GM13976 (cell line): Measurements from ENCODE around the gene MYOZ1.
A peak's percentile ranks its signal among the peaks of the same experiment; 100 is the strongest.
"Not testable (repeated sequence)": the region's sequence is repeated elsewhere in the genome, so short reads cannot be mapped to it uniquely, and the experiment has no call there.

ENCODE experiments used
- DNase-seq: peaks from one replicate; pipeline ENCODE4 v3.0.0; 2012; ENCODE audit warnings: low spot score
- in situ Hi-C: fragments of 300-500 bp; cut with MboI; formaldehyde crosslinking; loops from one replicate; pipeline ENCODE4 v1.12.0; 2022; ENCODE audit warnings: low sequenced_read_pairs, mixed read lengths, inconsistent platforms; ENCODE audit not compliant: unreplicated experiment
- TF ChIP-seq, protein P1 (sequence below): IDR thresholded peaks from 2 replicates; pipeline ENCODE4 v1.5.1; 2012; ENCODE audit warnings: borderline replicate concordance, mild to moderate bottlenecking; ENCODE audit not compliant: insufficient read depth; ENCODE audit errors: extremely low read depth, missing control alignments, control extremely low read depth

The MYOZ1 gene

DNA sequence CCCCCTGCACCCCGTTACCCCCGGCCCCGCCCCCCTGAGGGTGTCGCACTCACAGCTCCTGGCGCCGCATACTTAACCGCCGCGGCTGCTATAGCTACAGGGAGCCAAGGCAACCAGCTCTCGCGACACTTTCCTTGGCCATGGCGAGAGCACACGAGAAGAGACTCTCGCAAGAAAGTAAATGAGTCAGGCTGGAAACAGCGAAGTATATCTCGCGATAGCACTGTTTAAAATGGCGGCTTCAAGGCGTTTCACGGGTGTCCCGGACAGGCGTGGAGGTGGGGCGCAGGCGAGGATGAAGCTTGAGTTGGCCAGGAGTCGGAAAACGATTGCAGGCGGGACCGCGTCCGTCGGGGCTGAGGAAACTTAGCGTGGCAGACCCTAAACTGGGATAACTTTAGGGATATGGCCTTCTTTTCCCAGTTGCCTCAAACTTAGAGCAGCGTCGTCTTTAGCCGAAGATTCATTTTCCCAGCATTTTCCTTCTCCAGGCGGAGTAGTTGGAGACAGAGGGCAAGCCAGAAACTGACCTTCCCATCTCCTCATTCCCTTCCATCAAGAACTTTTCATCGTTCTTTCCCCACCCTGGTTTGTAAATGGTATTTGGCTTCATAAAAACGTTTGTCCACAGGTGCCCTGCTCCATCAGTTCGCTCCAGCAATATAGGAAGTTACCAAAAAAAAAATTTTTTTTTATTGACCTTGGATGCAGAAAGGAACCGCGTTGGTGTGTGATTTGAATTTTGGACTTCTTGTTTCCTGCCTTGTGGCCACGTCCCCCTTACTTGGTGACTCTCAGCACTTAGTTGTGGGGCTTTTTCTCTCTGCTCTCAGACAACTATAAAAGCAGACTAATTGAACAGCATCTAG is 15.2 kb downstream of the MYOZ1 start:
- in situ Hi-C loops, result no loop called here
- TF ChIP-seq, protein P1, sequence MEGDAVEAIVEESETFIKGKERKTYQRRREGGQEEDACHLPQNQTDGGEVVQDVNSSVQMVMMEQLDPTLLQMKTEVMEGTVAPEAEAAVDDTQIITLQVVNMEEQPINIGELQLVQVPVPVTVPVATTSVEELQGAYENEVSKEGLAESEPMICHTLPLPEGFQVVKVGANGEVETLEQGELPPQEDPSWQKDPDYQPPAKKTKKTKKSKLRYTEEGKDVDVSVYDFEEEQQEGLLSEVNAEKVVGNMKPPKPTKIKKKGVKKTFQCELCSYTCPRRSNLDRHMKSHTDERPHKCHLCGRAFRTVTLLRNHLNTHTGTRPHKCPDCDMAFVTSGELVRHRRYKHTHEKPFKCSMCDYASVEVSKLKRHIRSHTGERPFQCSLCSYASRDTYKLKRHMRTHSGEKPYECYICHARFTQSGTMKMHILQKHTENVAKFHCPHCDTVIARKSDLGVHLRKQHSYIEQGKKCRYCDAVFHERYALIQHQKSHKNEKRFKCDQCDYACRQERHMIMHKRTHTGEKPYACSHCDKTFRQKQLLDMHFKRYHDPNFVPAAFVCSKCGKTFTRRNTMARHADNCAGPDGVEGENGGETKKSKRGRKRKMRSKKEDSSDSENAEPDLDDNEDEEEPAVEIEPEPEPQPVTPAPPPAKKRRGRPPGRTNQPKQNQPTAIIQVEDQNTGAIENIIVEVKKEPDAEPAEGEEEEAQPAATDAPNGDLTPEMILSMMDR, result no peak
- DNase-seq, result peak; percentile 98

DNA sequence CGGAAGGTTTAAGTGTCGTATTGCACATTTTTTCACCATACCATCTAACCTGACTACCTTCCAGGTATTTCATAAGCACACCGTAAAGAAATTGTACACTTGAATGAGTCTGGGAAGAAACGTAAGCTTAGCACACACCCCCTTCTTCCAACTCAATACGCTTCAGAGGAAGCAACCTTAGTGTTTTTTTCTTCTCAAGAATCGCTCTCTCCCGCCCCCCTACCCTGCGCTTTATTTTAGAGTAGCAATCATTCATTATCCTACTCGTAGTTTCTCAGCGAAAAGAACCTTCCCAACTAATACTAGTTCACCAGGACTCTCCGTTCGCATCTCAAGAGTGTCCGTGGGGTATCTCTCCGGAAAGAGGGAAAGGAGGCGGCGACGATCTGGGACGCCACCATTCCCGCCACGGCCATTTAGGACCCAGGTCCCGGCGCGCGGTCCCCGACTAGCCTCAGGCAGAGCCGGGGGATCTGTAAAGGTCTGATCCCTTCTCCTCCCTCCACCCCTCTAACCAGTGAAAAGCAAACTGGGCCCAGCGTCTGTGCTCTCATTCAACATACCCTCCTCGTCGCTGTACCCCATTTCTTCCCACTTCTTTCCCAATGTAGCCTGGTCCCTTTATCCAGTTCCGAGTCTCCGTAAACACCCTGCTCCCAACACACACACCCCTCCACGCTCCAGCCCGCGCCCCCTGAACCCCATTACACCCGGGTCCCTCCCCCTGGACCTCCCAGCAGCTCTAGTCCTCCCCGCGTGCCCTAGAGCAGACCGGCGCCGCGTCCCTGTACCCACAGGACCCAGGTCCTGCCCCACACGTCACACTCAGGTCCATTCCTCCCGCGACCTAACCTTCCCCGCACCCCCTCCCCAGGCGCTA is 16.0 kb downstream of the MYOZ1 start:
- DNase-seq, result peak; percentile 41
- in situ Hi-C loops, result no loop called here

DNA sequence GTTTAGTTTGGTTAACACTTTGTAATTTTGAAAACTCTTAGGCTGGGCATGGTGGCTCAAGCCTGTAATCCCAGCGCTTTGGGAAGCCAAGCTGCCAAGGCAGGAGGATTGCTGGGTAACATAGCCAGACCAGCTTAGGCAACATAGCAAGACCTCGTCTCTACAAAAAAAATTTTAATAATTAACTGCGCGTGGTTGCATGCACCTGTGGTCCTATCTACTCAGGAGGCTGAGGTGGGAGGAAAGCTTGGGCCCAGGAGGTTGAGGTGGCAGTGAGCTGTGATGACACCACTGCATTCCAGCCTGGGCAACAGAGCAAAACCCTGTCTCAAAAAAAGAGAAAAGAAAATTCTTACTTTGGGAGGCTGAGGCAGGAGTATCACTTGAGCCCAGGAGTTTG is 18.2 kb downstream of the MYOZ1 start:
- TF ChIP-seq, protein P1, result no peak
- DNase-seq, result no peak
- in situ Hi-C loops, result no loop called here

More for the DNA sequence above, 16.0 kb downstream of the MYOZ1 start:
- TF ChIP-seq, protein P1, result no peak

DNA sequence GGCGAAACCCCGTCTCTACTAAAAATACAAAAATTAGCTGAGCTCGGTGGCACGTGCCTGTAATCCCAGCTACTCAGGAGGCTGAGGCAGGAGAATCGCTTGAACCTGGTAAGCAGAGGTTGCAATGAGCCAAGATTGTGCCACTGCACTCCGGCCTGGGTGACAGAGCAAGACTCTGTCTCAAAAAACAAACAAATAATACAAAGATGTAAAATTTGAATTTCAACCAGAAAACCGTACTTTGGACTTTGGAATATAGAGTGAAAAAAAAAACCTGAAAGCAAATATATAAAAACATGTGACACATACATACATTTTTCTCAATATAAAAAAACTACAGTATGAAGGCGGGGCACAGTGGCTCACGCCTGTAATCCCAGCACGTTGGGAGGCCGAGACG is 20.3 kb downstream of the MYOZ1 start:
- DNase-seq, in situ Hi-C loops: not testable (repeated sequence)

DNA sequence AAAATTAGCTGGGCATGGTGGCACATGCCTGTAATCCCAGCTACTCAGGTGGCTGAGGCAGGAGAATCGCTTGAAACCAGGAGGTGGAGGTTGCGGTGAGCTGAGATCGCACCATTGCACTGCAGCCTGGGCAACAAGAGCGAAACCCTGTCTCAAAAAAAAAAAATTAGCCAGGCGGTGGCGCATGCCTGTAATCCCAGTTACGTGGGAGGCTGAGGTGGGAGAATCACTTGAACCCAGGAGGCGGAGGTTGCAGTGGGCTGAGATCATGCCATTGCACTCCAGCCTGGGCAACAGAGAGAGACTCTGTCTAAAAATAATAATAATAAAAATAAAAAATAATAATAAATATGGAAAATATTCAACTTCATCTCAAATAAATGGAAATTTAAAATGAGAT is 24.1 kb downstream of the MYOZ1 start:
- in situ Hi-C loops, DNase-seq: not testable (repeated sequence)

DNA sequence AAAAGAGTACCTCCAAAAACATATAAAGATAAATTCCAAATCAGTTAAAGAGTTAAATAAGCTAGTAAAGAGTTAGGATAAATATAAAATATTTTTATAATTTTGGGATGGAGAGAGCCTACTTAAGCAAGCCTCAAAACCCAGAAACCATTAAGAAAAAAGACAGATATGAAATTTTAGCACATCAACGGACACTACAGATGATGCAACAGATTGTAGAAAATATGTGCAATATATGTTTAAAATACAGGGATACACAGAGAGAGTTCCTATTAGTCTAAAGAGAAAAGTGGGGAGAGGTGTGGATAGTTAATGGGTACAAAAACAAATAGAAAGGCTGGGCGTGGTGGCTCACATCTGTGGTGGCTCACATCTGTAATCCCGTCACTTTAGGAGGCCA is 26.6 kb downstream of the MYOZ1 start:
- DNase-seq, result no peak
- TF ChIP-seq, protein P1, result no peak
- in situ Hi-C loops, result no loop called here

DNA sequence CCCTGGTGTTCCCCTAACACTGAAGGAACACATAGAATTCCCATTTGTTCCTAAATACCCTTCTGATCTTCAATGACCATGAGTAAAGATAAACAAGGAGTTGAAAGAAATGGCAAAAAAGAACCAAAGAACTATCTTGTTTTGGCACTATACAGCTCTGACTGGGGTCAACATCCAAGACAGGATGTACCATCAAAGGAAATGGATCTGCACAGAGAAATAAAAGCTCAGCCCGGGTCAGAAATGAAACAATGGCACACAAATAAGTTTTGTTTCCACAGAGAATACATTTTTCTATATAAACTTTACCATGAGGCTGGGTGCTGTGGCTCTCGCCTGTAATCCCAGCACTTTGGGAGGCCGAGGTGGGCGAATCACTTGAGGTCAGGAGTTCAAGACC is 32.2 kb downstream of the MYOZ1 start:
- TF ChIP-seq, protein P1, result no peak
- in situ Hi-C loops, result no loop called here
- DNase-seq, result no peak
